GM12878 (cell line): ENCODE measurements around the gene MPC2. TPM values are rescaled to one million over a fixed set of nuclear protein-coding genes. Genes with fewer than 3 reads are reported as not detected.
A peak's percentile ranks its signal among the peaks of the same experiment; 100 is the strongest.

Experiments used
- BHLHE40 ChIP-seq, 2 experiments: fragments of 450-650 bp in 1 of 2; IDR thresholded peaks; 2 replicates each; pipeline ENCODE4 v1.6.1; 2011 to 2017; ENCODE audit warnings: low read depth in 2 of 2, borderline replicate concordance in 1 of 2, improper control_type of control experiment in 1 of 2, low read length in 1 of 2, mild to moderate bottlenecking in 1 of 2
- CBFB ChIP-seq: IDR thresholded peaks from 2 replicates; pipeline ENCODE4 v1.6.1; 2016; ENCODE audit warnings: antibody characterized with exemption, low read depth
- CEBPB ChIP-seq, 2 experiments: fragments of 150-350 bp in 1 of 2; IDR thresholded peaks; 2 replicates each; pipeline ENCODE4 v1.6.1; 2012 to 2014; ENCODE audit warnings: low read depth in 2 of 2, low read length in 2 of 2, borderline replicate concordance in 1 of 2, inconsistent platforms in 1 of 2
- CHD1 ChIP-seq: IDR thresholded peaks from 2 replicates; pipeline ENCODE4 v1.6.1; 2012; ENCODE audit warnings: low read depth, low read length, improper control_type of control experiment
- CHD4 ChIP-seq: fragments of 200-600 bp; sonication (generic); IDR thresholded peaks from 2 replicates; pipeline ENCODE4 v1.6.1; 2016; ENCODE audit warnings: mild to moderate bottlenecking
- EP300 ChIP-seq, 2 experiments: fragments of 150-350 bp in 1 of 2; IDR thresholded peaks; 2 replicates each; pipeline ENCODE4 v1.6.1; 2011 to 2012; ENCODE audit warnings: low read depth in 2 of 2, low read length in 2 of 2, borderline replicate concordance in 1 of 2, improper control_type of control experiment in 1 of 2, inconsistent platforms in 1 of 2; ENCODE audit not compliant: control insufficient read depth in 1 of 2
- GABPA ChIP-seq: IDR thresholded peaks from 2 replicates; pipeline ENCODE4 v1.6.1; 2014; ENCODE audit warnings: antibody characterized with exemption, low read depth, mild to moderate bottlenecking, inconsistent platforms
- IRF3 ChIP-seq: fragments of 450-650 bp; IDR thresholded peaks from 2 replicates; pipeline ENCODE4 v1.6.1; 2014; ENCODE audit warnings: mild to moderate bottlenecking
- JUNB ChIP-seq: IDR thresholded peaks from 2 replicates; pipeline ENCODE4 v1.6.1; 2016; ENCODE audit warnings: antibody characterized with exemption, mild to moderate bottlenecking
- LARP7 ChIP-seq: fragments of 450-650 bp; IDR thresholded peaks from 2 replicates; pipeline ENCODE4 v1.6.1; 2017; ENCODE audit warnings: mild to moderate bottlenecking
- MEF2A ChIP-seq: IDR thresholded peaks from 2 replicates; pipeline ENCODE4 v1.6.1; 2011; ENCODE audit warnings: low read depth, mild to moderate bottlenecking, low read length, moderate library complexity; ENCODE audit not compliant: insufficient read depth
- MEF2B ChIP-seq: fragments of 450-650 bp; IDR thresholded peaks from 2 replicates; pipeline ENCODE4 v1.6.1; 2018; ENCODE audit warnings: mild to moderate bottlenecking, moderate library complexity; ENCODE audit not compliant: partially characterized antibody, poor library complexity, severe bottlenecking
- MTA2 ChIP-seq: fragments of 450-650 bp; IDR thresholded peaks from 2 replicates; pipeline ENCODE4 v1.6.1; 2016; ENCODE audit warnings: low read depth, mild to moderate bottlenecking, moderate library complexity
- MTA3 ChIP-seq: IDR thresholded peaks from 2 replicates; pipeline ENCODE4 v1.6.1; 2012; ENCODE audit warnings: low read length, inconsistent platforms, borderline replicate concordance
- MXI1 ChIP-seq: fragments of 150-350 bp; IDR thresholded peaks from 2 replicates; pipeline ENCODE4 v1.6.1; 2011; ENCODE audit warnings: low read depth, mild to moderate bottlenecking, inconsistent platforms, low read length, improper control_type of control experiment
- NBN ChIP-seq: fragments of 450-650 bp; IDR thresholded peaks from 2 replicates; pipeline ENCODE4 v1.6.1; 2016
- NFXL1 ChIP-seq: fragments of 450-650 bp; IDR thresholded peaks from 2 replicates; pipeline ENCODE4 v1.6.1; 2017; ENCODE audit warnings: antibody characterized with exemption, mild to moderate bottlenecking, borderline replicate concordance
- POLR2A ChIP-seq: IDR thresholded peaks from 2 replicates; pipeline ENCODE4 v1.6.1; 2011; ENCODE audit warnings: low read depth, mild to moderate bottlenecking, low read length
- RAD51 ChIP-seq: fragments of 450-650 bp; IDR thresholded peaks from 2 replicates; pipeline ENCODE4 v1.6.1; 2016; ENCODE audit warnings: moderate library complexity, mild to moderate bottlenecking, inconsistent platforms
- RB1 ChIP-seq: fragments of 450-650 bp; formaldehyde crosslinking; IDR thresholded peaks from 2 replicates; pipeline ENCODE4 v1.6.1; 2017; ENCODE audit warnings: mild to moderate bottlenecking, borderline replicate concordance
- SP1 ChIP-seq: IDR thresholded peaks from one replicate; pipeline ENCODE4 v1.6.1; 2011; ENCODE audit warnings: low read depth, low read length
- YBX1 ChIP-seq: fragments of 450-650 bp; IDR thresholded peaks from 2 replicates; pipeline ENCODE4 v1.6.1; 2016; ENCODE audit warnings: antibody characterized with exemption
- YY1 ChIP-seq: IDR thresholded peaks from 2 replicates; pipeline ENCODE4 v1.6.1; 2011; ENCODE audit warnings: low read depth, mild to moderate bottlenecking, low read length
- ZNF217 ChIP-seq: fragments of 450-650 bp; IDR thresholded peaks from 2 replicates; pipeline ENCODE4 v1.6.1; 2017; ENCODE audit warnings: antibody characterized with exemption, mild to moderate bottlenecking
- ZNF274 ChIP-seq: IDR thresholded peaks from one replicate; pipeline ENCODE4 v1.8.0; 2011; ENCODE audit not compliant: insufficient read length, insufficient read depth
- polyA plus RNA-seq, 11 experiments: library from polyadenylated mRNA; depleted of rRNA in 4 of 11; unstranded in 6 of 11; stranded (reverse) in 5 of 11; fragments of >200 nt; fragmentation: Nextera tagmentation in 4 of 11; fragmentation: Illumina TruSeq in 1 of 11; extraction: Ambion mirVana in 4 of 11; extraction: Trizol in 1 of 11; gene quantifications; 1 replicate in 1 of 11; 2 replicates in 10 of 11; pipeline versions ENCODE4 v1.2.1 to v1.2.3, GENCODE V29; 2011 to 2016; ENCODE audit warnings: inconsistent platforms in 2 of 11, missing spikeins in 2 of 11, low read depth in 1 of 11
- total RNA-seq, 4 experiments: library from RNA; depleted of rRNA in 3 of 4; stranded (reverse); fragments of >200 nt in 3 of 4; fragmentation: Illumina TruSeq in 1 of 4; extraction: Trizol in 1 of 4; gene quantifications; 2 replicates each; pipeline versions ENCODE4 v1.2.1 to v1.2.3, GENCODE V29; 2013 to 2021
- TF ChIP-seq, protein P1 (sequence below): fragments of 450-650 bp; conservative IDR thresholded peaks from 2 replicates; pipeline ENCODE4 v1.6.1; 2017; ENCODE audit warnings: mild to moderate bottlenecking, moderate library complexity

MPC2 gene
- total and polyA plus RNA-seq, 10 of the 15 experiments (the other 5 are each of a cell fraction or from before 2014, with no cell fraction given) = 22.5 to 164 (median 63.3) TPM

- TF ChIP-seq IRF3 (no peak), RB1 (no peak), LARP7 (peak; percentile 66; the same call in 1 of the 2 replicates), SP1 (no peak), NFXL1 (no peak), MEF2B (no peak), MTA2 (no peak), CHD4 (no peak), JUNB (no peak), ZNF274 (no peak), EP300 (IDR thresholded peaks at IDR 0.05; ENCODE audit: borderline replicate concordance in 1 of 2, control insufficient read depth in 1 of 2, low read depth in 2 of 2, low read length in 2 of 2) (0 out of 4 replicates have a peak, but pooled peaks of 1 of the 2 experiments have one; percentile 18), MTA3 (no peak; the same call in 1 of the 2 replicates), YY1 (no peak), YBX1 (peak; percentile 36; the same call in 1 of the 2 replicates), POLR2A (peak; percentile 73), MEF2A (no peak), CEBPB (IDR thresholded peaks at IDR 0.05; ENCODE audit: borderline replicate concordance in 1 of 2, low read depth in 2 of 2, low read length in 2 of 2) (no peak), RAD51 (no peak), CBFB (no peak), BHLHE40 (IDR thresholded peaks at IDR 0.05; ENCODE audit: borderline replicate concordance in 1 of 2, low read depth in 2 of 2, low read length in 1 of 2) (no peak; a peak in 2 of 4 replicates), ZNF217 (no peak), MXI1 (no peak), CHD1 (no peak), GABPA (no peak), NBN (peak; percentile 78)
- TF ChIP-seq, protein P1, sequence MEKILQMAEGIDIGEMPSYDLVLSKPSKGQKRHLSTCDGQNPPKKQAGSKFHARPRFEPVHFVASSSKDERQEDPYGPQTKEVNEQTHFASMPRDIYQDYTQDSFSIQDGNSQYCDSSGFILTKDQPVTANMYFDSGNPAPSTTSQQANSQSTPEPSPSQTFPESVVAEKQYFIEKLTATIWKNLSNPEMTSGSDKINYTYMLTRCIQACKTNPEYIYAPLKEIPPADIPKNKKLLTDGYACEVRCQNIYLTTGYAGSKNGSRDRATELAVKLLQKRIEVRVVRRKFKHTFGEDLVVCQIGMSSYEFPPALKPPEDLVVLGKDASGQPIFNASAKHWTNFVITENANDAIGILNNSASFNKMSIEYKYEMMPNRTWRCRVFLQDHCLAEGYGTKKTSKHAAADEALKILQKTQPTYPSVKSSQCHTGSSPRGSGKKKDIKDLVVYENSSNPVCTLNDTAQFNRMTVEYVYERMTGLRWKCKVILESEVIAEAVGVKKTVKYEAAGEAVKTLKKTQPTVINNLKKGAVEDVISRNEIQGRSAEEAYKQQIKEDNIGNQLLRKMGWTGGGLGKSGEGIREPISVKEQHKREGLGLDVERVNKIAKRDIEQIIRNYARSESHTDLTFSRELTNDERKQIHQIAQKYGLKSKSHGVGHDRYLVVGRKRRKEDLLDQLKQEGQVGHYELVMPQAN = peak; percentile 47; the same call in 1 of the 2 replicates
Observed at GRCh38 chr1:167935216-167936067, 1.4 kb downstream of the MPC2 start (continued).
